ENCODE measurements around the gene CFAP74. TPM values are rescaled to one million over a fixed set of nuclear protein-coding genes. Genes with fewer than 3 reads are reported as not detected.

Gene CFAP74
- total and polyA plus RNA-seq, 12 donors = 0.03 TPM; not detected in 11

DNA sequence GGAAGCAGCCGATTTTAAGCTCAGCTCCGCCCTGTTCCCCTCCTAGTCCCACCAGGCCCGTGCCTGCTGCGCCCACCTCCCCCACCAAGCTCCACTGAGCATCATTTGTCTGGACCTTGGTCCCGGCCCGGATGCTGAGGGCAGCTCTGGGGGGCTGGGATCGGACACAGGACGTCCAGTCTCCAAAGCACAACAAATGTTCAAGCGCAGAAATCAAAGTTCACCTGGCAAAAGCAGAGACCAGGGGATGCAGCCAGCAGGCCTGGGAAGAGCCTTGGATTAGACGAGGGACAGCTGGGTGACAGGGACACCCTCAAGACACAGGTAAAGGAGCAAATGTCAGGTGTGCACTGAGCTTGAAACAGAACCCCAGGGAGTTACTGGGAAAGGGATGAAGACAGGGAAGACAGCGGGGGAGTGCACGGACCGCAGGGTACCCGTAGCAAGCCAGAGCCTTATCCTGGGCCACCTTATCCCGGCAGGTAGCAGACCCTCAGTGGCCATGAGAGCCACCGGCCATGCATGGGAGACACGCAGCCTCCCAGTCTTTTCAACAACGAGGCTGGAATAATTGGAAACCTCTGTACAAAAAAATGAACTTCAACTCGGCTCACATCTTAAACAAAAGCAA is 62.3 kb downstream of the CFAP74 start:
- Histone ChIP-seq H3K4me1 (peaks cover 0 to 11% (median 4%) of the 10 kb centered on the region in 9 donors), H3K27ac (no peak overlapping the region), H3K36me3 (no peaks in the 10 kb centered on the region), H3K27me3 (peaks cover 0 to 32% (median 10%) of the 10 kb centered on the region in 7 donors), H3K4me3 (no peak overlapping the region), H3K9me3 (no peaks in the 10 kb centered on the region)
- ATAC-seq (no peak), DNase-seq (no peak)
- WGBS, 2 donors = 62 to 67% methylated on average over 19 of the region's 19 CpGs
- TF ChIP-seq, protein P1, sequence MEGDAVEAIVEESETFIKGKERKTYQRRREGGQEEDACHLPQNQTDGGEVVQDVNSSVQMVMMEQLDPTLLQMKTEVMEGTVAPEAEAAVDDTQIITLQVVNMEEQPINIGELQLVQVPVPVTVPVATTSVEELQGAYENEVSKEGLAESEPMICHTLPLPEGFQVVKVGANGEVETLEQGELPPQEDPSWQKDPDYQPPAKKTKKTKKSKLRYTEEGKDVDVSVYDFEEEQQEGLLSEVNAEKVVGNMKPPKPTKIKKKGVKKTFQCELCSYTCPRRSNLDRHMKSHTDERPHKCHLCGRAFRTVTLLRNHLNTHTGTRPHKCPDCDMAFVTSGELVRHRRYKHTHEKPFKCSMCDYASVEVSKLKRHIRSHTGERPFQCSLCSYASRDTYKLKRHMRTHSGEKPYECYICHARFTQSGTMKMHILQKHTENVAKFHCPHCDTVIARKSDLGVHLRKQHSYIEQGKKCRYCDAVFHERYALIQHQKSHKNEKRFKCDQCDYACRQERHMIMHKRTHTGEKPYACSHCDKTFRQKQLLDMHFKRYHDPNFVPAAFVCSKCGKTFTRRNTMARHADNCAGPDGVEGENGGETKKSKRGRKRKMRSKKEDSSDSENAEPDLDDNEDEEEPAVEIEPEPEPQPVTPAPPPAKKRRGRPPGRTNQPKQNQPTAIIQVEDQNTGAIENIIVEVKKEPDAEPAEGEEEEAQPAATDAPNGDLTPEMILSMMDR (IDR thresholded peaks at IDR 0.05) = no peak
- intact Hi-C loops (cut with DNase I) = loop anchor here in 5 of 10 donors (5.0 to 10.0 kb wide), 3 partner anchors 103 to 223 kb away; no protein-coding TSS in a partner anchor

DNA sequence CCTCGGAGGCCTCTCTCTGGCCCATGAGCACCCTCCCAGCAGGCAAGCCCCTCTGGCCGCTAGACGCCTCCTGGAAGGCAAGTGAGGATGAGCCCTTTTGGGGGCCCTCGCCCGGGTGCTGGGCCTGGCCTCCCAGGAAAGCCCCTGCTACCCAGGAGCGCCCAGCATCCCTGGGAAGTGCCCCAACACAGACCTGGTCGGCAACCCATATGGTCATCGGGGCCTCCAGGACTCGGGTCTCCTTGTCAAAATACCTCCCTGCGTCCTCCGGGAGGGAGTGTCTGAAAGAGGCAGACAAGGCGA is 63.5 kb downstream of the CFAP74 start:
- DNase-seq = no peak
- WGBS, 2 donors = 84 to 88% methylated on average over 12 of the region's 12 CpGs
- H3K27me3 ChIP-seq = peaks cover 0 to 32% (median 9%) of the 10 kb centered on the region in 7 donors

DNA sequence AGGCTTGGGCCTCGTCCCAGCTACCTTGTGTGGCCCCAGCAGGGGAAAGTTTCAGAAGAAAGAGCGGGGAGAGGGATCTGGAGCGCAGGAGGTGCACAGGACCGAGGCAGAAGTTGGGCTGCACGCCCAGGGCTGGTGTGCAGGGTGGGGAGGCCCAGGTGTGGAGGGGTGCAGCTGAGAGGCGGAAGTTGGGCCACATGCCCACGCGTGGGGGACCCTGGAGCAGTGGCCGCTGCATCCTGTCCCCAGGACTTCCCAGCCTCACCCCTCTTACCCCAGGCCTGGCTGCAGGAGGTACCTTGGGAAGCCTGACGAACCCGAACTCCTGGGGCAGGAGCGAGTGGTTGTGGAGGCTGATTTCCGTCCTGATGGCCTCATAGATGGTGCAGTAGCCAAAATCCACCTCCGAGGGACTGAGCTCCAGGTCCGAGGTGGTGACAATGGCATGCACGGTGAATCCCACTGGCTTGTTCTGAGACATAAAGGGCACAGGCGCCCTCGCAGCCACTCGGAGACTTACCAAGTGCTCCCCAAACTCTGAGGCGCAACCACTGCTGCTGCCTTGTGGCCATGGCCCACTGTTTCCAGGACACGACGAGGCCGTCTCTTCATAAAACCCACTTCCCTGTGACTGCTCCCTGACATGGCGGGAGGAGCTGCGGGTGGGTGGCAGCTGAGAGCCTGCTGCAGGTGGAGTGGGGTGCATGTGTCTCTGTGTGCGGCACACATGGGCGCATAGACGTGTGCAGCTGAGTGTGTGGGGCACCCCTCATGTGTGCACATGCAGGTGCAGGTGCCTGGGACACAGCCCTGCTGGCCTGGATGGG is 64.1 kb downstream of the CFAP74 start:
- 87 to 88% methylated on average over 28 of the region's 28 CpGs for WGBS, 2 donors
- peaks cover 0 to 7% (median 3%) of the 10 kb centered on the region in 9 donors for H3K4me1 ChIP-seq
- no peaks in the 10 kb centered on the region for H3K9me3 ChIP-seq
- H3K36me3 ChIP-seq = no peaks in the 10 kb centered on the region
- no peak overlapping the region for H3K4me3 ChIP-seq
- ATAC-seq (no peak), DNase-seq (no peak)
- H3K27me3 ChIP-seq = peaks cover 0 to 30% (median 8%) of the 10 kb centered on the region in 7 donors
- TF ChIP-seq, protein P1 (IDR thresholded peaks at IDR 0.05) = no peak
- intact Hi-C loops (cut with DNase I) = loop anchor here in 5 of 10 donors (5.0 to 10.0 kb wide), 3 partner anchors 105 to 225 kb away; no protein-coding TSS in a partner anchor
- no peak overlapping the region for H3K27ac ChIP-seq

More for the DNA sequence above, 63.5 kb downstream of the CFAP74 start:
- TF ChIP-seq, protein P1 (IDR thresholded peaks at IDR 0.05) = no peak
- no peak for ATAC-seq
- peaks cover 0 to 7% (median 3%) of the 10 kb centered on the region in 9 donors for H3K4me1 ChIP-seq
- no peak overlapping the region for H3K27ac ChIP-seq
- no peak overlapping the region for H3K4me3 ChIP-seq
- intact Hi-C loops (cut with DNase I) = loop anchor here in 5 of 10 donors (5.0 to 10.0 kb wide), 3 partner anchors 105 to 225 kb away; no protein-coding TSS in a partner anchor
- H3K36me3 ChIP-seq = no peaks in the 10 kb centered on the region
- H3K9me3 ChIP-seq = no peaks in the 10 kb centered on the region

DNA sequence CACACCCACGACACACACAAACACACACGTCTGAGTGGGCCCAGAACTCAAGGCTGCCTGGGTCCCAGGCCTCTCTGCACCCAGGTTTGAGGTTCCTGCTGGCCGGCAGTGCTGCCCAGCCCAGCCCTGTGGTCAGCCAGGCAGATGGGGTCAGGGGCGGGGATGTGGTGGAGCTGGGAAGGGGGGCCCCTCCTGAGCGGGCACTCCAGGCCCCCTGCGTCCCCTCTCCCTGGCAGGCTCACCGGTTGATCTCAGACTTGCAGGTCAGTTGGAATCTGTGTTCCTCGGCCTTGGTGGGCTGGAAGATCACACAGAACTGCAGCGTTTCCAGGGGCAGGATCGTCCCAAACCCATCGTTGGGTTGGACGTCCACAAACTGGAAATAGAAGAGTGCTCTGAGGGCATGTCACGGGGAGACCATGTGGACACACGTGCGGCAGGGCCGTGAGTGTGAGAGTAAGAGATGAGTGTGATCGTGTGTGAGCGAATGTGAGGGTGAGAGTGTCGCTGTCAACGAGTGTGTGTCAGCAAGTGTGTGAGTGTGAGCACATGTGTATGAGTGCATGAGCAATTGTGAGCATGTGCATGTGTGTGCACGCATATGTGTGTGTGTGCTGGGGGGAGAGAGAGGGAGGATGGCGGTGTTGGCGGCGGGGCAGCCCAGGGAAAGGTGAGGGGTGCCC is 64.8 kb downstream of the CFAP74 start:
- 81 to 86% methylated on average over 24 of the region's 24 CpGs for WGBS, 2 donors
- H3K36me3 ChIP-seq = no peaks in the 10 kb centered on the region
- H3K4me1 ChIP-seq = peaks cover 0 to under 1% (median 0%) of the 10 kb centered on the region in 9 donors
- H3K4me3 ChIP-seq = no peak overlapping the region
- DNase-seq = no peak
- TF ChIP-seq, protein P1 (IDR thresholded peaks at IDR 0.05) = no peak
- peaks cover 0 to 25% (median 5%) of the 10 kb centered on the region in 7 donors for H3K27me3 ChIP-seq
- intact Hi-C loops (cut with DNase I) = no loop called here
- no peak for ATAC-seq
- no peak overlapping the region for H3K27ac ChIP-seq
- H3K9me3 ChIP-seq = no peaks in the 10 kb centered on the region
